T-helper 22 cell (primary cell): ENCODE measurements around the gene COPS8.

Experiments used
- DNase-seq: peaks from one replicate; pipeline ENCODE4 v3.0.0-alpha.2; 2020; ENCODE audit warnings: low read depth

The COPS8 gene

GRCh38 chr2:237085248-237086221 is at the start of gene COPS8:
Gene COPS8 (plus strand): TSS chr2:237085889. CDS start chr2:237085965, 76 bp downstream.
- DNase-seq: peak; percentile 78

GRCh38 chr2:237039301-237040031 is 46.2 kb upstream of the COPS8 start:
- no peak for DNase-seq

DNA sequence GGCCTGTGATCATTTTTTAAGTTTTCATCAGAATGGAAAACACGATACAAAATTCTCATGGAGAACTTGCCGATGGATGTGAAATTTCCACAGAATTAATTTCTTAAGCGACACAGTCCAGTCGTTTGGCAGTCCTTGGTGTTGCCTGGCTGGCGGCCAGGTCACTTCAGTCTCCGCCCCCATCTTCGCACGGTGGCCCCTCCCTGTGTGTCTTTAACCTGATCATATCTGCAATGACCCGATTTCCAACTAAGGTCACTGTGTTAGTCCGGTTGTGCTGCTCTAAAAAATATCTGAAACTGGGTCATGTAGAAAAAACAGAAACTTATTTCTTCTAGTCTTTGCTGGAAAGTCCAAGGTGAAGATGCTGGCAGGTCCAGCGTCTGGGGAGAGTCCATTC is 44.5 kb upstream of the COPS8 start:
- no peak for DNase-seq

GRCh38 chr2:237042101-237042500 is 43.6 kb upstream of the COPS8 start:
- DNase-seq: no peak

DNA sequence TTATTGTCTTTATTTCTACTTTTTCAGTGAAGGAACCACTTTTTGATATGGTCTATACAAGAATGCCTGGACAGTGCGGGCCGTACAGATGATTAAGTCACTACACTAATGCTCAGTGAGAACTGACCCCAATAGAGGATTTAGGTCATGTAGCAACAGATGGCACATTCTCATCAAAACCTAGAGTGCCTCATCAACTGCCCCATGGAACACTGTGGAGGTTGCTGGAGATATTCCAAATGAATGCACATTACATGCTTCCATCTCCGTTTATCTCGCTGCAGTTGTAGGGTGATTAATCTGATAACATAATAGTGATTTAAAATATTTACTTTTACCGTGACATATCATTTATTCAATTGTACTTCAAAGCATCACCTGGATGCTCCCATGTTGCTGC is 41.8 kb upstream of the COPS8 start:
- DNase-seq: no peak

GRCh38 chr2:237044281-237044680 is 41.4 kb upstream of the COPS8 start:
- DNase-seq: no peak

GRCh38 chr2:237045449-237045848 is 40.2 kb upstream of the COPS8 start:
- DNase-seq: no peak

DNA sequence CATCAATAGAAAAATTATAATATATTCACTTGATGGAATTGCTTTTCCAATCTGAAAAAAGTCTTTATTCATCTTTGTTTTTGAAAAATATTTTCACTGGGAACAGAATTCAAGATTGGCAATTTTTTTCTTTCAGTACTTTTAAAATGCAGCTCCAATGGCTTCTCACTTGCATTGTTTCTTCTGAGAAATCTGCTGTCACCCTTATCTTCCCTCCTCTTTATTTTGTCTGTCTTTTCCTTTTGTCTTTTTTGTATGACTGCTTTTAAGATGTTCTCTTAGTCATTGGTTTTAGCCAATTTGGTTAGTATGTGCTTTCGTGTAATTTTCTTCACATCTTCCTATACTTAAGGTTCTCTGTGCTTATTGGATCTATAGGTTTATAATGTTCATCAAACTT is 37.1 kb upstream of the COPS8 start:
- DNase-seq: no peak

- no peak for DNase-seq
Observed at GRCh38 chr2:237051861-237052260, 33.8 kb upstream of the COPS8 start.

DNA sequence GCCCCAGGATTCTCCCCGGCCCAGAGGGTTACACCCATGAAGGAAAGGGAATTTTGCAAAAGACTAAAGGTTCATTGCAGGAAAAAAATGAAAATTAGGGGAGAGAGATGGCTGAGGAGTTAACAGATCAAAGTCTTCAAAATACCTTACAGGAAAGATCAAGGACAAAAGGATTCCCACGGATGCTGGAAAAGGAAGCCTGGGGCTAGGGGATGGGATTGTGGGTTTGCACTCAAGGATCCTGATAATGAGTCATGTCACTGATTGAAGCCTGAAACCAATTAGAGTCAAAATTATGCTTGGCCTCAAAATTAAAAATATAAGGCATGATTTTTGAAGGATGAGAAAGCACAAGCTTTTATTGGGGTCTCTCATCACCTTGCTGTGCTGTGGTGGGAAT is 32.6 kb upstream of the COPS8 start:
- no peak for DNase-seq

DNA sequence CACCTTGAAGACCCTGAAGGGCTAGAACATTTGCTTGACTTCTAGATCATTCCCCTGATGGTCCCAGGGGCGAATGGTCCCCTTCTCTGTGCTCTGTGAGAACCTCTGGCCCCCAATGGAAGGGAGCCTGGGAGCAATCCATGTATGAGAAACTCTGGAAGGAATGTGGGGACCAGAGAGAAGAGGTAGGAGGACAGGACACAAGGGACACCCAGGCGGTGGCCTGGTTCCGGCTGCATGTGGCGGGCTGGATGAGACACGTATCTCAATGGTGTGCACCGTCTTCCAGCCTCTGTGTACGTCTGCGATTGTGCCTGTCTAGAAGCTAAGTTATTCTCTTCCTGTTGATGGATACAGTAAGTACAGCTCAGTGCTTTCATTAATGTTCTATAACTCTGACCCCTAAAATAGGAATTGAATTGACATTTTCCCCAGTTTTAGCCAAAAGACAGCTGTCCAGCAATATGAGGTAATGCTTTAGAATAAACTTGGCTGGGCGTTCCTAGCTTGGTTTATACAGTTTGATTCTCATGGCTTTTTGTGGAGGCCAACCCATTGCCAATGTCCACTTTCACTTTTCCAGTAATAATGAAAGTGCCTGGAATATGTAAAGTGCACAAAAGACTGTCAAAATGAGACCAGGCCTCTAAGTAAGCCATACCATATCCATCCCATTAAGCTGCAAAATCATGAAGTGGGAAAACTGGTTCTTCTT is 30.1 kb upstream of the COPS8 start:
- DNase-seq: no peak

- no peak for DNase-seq
Observed at GRCh38 chr2:237056287-237056875, 29.3 kb upstream of the COPS8 start.

GRCh38 chr2:237057107-237057506 is 28.6 kb upstream of the COPS8 start:
- DNase-seq: no peak

GRCh38 chr2:237057893-237058300 is 27.8 kb upstream of the COPS8 start:
- DNase-seq: no peak

- DNase-seq: no peak
Observed at GRCh38 chr2:237058423-237058822, 27.3 kb upstream of the COPS8 start.

DNA sequence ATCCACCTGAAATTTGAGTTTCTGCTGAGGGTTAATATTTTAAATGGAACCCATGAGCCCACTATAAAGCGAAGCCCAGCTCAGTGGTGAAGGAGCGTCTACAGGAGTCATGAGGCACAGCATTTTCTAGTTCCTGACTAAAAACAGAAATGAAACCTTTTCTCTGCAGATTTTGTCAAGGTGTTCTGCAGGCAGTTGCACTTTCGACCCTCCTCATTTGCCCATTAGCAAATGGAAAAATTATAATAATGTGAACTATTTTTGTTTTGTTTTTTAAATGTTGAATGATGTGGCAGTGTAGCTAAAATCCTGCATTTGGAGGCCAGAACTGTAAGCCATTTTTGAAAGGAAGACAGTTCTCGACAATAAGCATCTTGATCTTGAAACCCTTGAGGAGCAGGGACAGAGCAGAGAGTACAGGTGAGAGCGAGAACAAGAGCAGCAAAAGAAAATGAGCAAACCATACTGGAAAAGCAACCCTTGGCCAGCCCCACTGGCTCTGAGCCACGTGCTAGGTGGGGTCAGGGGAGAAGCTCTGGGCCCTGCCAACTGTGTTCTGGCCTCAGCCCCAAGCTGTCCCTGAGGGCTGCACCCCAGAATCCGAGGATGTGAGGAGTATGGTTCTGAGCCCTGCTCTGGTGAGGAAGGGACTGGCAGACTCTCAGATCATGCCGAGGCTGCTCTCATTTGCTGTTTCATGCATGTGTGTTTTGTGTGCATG is 26.4 kb upstream of the COPS8 start:
- DNase-seq: no peak

DNA sequence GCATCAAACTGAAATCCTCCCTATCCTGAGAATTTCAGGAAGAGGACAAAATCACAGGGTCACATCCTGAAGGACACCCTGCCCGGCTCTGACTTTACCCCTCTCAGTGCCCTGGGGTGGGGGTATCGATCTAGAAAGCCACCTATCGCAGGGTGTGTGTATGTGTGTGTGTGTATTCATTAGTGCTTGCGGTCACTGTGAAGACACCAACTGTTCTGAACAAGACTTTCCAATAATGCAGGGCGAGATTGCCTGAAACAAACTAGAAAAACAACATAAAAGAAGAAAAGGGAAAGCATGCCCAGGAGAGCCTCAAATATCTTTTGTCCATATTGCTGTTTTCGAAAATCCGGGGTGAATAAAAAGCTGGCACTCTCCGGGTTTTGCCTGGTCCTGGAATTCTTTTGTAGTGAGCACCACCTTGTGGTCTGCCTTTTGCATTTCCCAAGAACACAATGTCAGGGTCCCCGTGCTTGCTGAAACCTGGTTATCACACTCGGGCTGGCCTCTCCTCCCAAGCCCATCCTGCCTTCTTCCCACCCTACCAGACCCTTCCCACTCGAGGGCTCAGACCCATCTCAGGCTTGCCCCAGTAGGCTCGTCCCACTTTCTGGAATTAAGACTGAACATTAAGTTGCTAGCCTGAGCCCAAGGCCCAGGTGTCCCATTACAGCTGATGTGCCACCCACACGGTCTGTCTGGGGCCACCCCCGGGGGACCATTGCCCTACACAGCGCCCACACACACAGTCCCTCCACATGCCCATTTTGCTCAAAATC is 25.0 kb upstream of the COPS8 start:
- DNase-seq: no peak

DNA sequence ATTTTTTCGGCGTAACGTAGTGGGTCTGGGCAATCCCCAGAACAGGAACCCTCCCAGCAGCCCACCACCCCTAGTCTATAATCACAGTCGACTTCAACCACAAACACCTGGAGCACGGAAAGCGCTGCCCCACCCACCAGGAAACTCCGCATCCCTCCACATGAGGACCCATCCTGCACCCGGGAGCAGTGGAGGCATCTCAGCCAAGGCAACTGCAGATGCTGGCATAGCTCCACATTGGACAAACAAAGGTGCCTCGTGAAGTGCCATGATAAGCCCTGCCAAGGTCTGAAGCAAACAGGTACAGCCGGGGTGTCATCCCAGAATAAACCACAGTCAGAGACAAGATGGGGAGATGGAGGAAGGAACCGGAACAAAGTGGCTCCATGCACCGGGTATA is 24.3 kb upstream of the COPS8 start:
- no peak for DNase-seq

DNA sequence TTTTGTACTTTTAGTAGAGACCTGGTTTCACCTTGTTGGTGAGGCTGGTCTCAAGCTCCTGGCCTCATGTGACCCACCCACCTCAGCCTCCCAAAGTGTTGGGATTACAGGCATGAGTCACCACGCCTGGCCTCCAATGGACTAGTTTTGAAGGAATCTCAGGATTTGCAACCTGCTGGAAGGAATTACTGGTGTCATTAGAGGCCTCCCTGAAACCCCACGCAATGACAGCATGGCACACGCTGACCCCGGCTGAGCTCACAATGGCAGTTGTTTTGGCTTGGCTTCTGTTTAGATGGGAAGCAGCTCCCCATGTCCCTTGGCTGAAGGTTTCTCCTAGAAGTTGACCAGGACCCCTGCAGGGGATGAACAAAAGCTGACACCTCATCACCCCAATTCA is 23.1 kb upstream of the COPS8 start:
- no peak for DNase-seq

DNA sequence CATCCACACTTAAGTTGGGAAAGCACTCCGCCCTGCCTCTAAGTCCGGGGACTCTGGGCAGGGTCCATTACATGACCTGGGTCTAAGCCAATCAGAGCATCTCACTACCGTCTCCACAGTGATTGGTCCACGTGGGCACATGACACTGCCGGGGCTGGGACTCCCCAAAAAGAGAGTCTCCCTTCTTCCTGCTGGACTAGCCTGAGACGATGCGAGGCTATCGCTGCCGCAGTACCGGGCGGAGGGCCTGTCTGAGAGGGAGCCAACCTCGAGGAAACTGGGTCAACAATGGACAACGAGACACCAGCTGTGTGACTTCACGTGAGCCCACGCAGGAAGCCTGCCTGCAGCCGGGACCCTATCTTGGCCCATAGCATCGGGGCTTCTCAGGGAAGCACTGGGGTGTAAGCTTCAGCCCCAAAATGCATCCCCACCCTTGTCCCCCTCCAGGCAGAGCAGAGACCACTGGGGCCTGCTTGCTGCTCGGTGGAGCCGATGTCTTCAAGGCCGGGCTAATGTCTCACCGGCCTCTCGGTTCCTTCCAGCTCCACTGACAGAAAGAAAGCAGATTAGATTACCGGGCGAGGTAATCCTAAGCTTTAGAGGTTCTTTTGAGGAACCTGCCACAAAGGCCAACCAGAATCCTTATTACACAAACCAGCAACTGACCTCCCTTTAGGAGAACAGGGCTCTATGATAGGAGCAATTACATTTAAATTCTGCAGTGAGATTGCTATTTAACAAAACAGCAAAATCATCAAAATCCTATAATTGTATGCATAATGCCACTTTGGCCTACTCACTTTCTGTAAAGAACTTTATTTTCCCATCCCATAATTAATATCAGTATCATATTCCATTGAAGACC is 21.3 kb upstream of the COPS8 start:
- no peak for DNase-seq
